OCI-LY3 (cell line): Measurements from ENCODE around the gene EPB41L4A.

ENCODE experiments used
- CTCF ChIP-seq: fragments of 200-600, 300-600 bp; sonication (generic); IDR thresholded peaks from 2 replicates; pipeline ENCODE4 v1.5.1; 2014; ENCODE audit warnings: antibody characterized with exemption, low read length, low read depth
- EZH2phosphoT487 ChIP-seq: fragments of 200-600 bp; shearing (Covaris generic); IDR thresholded peaks from 2 replicates; pipeline ENCODE4 v1.6.1; 2018; ENCODE audit warnings: antibody characterized with exemption, mixed run types, low read depth

GRCh38 chr5:112230606-112231005 lies 188.5 kb downstream of the EPB41L4A start:
- TF ChIP-seq CTCF (no peak), EZH2phosphoT487 (no peak)
